GM12878 (cell line): ENCODE results near the gene PC. TPM values are rescaled to one million over a fixed set of nuclear protein-coding genes. Genes with fewer than 3 reads are reported as not detected.
A peak's percentile ranks its signal among the peaks of the same experiment; 100 is the strongest.

Experiments
- ATAC-seq: fragments of 200-7000 bp; cut with Tn5 transposase; 3 replicates; pipeline ENCODE4 v1.9.1; 2020; ENCODE audit warnings: mild to moderate bottlenecking, moderate library complexity
- BruUV-seq: library from RNA; stranded (reverse); fragments of 400-500 nt; replicated peaks from 2 replicates; lab custom pipeline; 2021; lab: Mats Ljungman, UMichigan
- CTCF ChIA-PET: fragments of 300-600 bp; sonication (Branson Sonifier 250); formaldehyde crosslinking; extraction: SDS; loops from one replicate; lab custom pipeline; 2021; ENCODE audit warnings: inconsistent platforms; lab: Yijun Ruan, JAX
- POLR2A ChIA-PET: fragments of 350-600 bp; formaldehyde crosslinking; extraction: SDS; loops from one replicate; lab custom pipeline; 2021; ENCODE audit warnings: inconsistent platforms; lab: Charles Lee
- RAD21 ChIA-PET: fragments of 300-600 bp; sonication (Branson Sonifier 250); formaldehyde crosslinking; loops from one replicate; lab custom pipeline; 2023; ENCODE audit warnings: antibody characterized with exemption; ENCODE audit not compliant: unreplicated experiment; lab: Charles Lee
- SMC1A ChIA-PET: fragments of 300-600 bp; sonication (Branson Sonifier 250); formaldehyde crosslinking; loops from one replicate; lab custom pipeline; 2023; ENCODE audit not compliant: unreplicated experiment, uncharacterized antibody; lab: Charles Lee
- DNase-seq: peaks from one replicate; pipeline ENCODE4 v3.0.0-alpha.2; 2011; ENCODE audit warnings: low read depth, low spot score
- FAIRE-seq: peaks from 3 replicates; lab custom pipeline; 2011; peaks lifted over from hg19 to GRCh38; lab: Jason Lieb, UNC
- H2AFZ ChIP-seq: 2 replicates; pipeline ENCODE4 v1.6.0; 2011; ENCODE audit warnings: low read depth, low read length, control low read depth; ENCODE audit not compliant: control insufficient read depth
- H3K27ac ChIP-seq: 2 replicates; pipeline ENCODE4 v1.5.1; 2011; ENCODE audit warnings: control low read depth; ENCODE audit not compliant: control insufficient read depth, insufficient read depth
- H3K27me3 ChIP-seq, 2 experiments: replicated peaks in 1 of 2; 2 replicates each; pipeline versions ENCODE4 v1.6.0 to v1.6.1; 2011; ENCODE audit warnings: low read length in 1 of 2; ENCODE audit not compliant: control insufficient read depth in 2 of 2, insufficient read depth in 2 of 2
- H3K36me3 ChIP-seq, 2 experiments: 2 replicates each; pipeline ENCODE4 v1.5.1; 2011; ENCODE audit warnings: low read length in 1 of 2; ENCODE audit not compliant: control insufficient read depth in 2 of 2, insufficient read depth in 2 of 2
- H3K4me1 ChIP-seq: 2 replicates; pipeline ENCODE4 v1.6.1; 2011; ENCODE audit warnings: mild to moderate bottlenecking, low read length, moderate library complexity, mixed read lengths; ENCODE audit not compliant: control insufficient read depth, insufficient read depth
- H3K4me2 ChIP-seq: 2 replicates; pipeline ENCODE4 v1.6.0; 2011; ENCODE audit warnings: control low read depth; ENCODE audit not compliant: control insufficient read depth, insufficient read depth
- H3K4me3 ChIP-seq: fragments of 200-600 bp; sonication (generic); 2 replicates; pipeline ENCODE4 v1.5.1; 2016
- H3K79me2 ChIP-seq: 2 replicates; pipeline ENCODE4 v1.6.0; 2011; ENCODE audit warnings: low read length; ENCODE audit not compliant: control insufficient read depth, insufficient read depth
- H3K9ac ChIP-seq: 2 replicates; pipeline ENCODE4 v1.8.0; 2011; ENCODE audit warnings: low read length, control low read depth, mixed read lengths; ENCODE audit not compliant: control insufficient read depth, insufficient read depth
- H3K9me3 ChIP-seq: replicated peaks from 3 replicates; pipeline ENCODE4 v1.5.1; 2011; ENCODE audit warnings: mild to moderate bottlenecking, low read length; ENCODE audit not compliant: control insufficient read depth, insufficient read depth
- H4K20me1 ChIP-seq: 2 replicates; pipeline ENCODE4 v1.6.0; 2011; ENCODE audit not compliant: control insufficient read depth, insufficient read depth
- CBFB ChIP-seq: IDR thresholded peaks from 2 replicates; pipeline ENCODE4 v1.6.1; 2016; ENCODE audit warnings: antibody characterized with exemption, low read depth
- E2F4 ChIP-seq: IDR thresholded peaks from 2 replicates; pipeline ENCODE4 v1.6.1; 2012; ENCODE audit warnings: low read depth, low read length, improper control_type of control experiment
- PML ChIP-seq: IDR thresholded peaks from 2 replicates; pipeline ENCODE4 v1.6.1; 2012; ENCODE audit warnings: low read length, inconsistent platforms
- POLR2A ChIP-seq: IDR thresholded peaks from 2 replicates; pipeline ENCODE4 v1.6.1; 2011; ENCODE audit warnings: low read depth, mild to moderate bottlenecking, low read length
- RAD21 ChIP-seq: IDR thresholded peaks from 2 replicates; pipeline ENCODE4 v1.6.1; 2011; ENCODE audit warnings: mild to moderate bottlenecking, low read depth, low read length, moderate library complexity; ENCODE audit not compliant: insufficient read depth
- WGBS: methylation state at CpG from one replicate; pipeline ENCODE4 v1.1.6; 2016; ENCODE audit warnings: low lambda C conversion rate; ENCODE audit not compliant: insufficient replicate concordance, insufficient coverage; ENCODE audit errors: missing lambda C conversion rate; 5-methylcytosine and 5-hydroxymethylcytosine counted together
- in situ Hi-C: fragments of 300-500 bp; cut with MboI; formaldehyde crosslinking; loops from 9 replicates; pipeline ENCODE4 v1.14.3; 2018; ENCODE audit warnings: mixed read lengths
- intact Hi-C: fragments of 100-400 bp; cut with micrococcal nuclease; formaldehyde crosslinking; loops from one replicate; pipeline ENCODE4 v1.14.2; 2022; ENCODE audit not compliant: unreplicated experiment
- polyA plus RNA-seq, 11 experiments: library from polyadenylated mRNA; depleted of rRNA in 4 of 11; unstranded in 6 of 11; stranded (reverse) in 5 of 11; fragments of >200 nt; fragmentation: Nextera tagmentation in 4 of 11; fragmentation: Illumina TruSeq in 1 of 11; extraction: Ambion mirVana in 4 of 11; extraction: Trizol in 1 of 11; gene quantifications; 1 replicate in 1 of 11; 2 replicates in 10 of 11; pipeline versions ENCODE4 v1.2.1 to v1.2.3, GENCODE V29; 2011 to 2016; ENCODE audit warnings: inconsistent platforms in 2 of 11, missing spikeins in 2 of 11, low read depth in 1 of 11
- total RNA-seq, 4 experiments: library from RNA; depleted of rRNA in 3 of 4; stranded (reverse); fragments of >200 nt in 3 of 4; fragmentation: Illumina TruSeq in 1 of 4; extraction: Trizol in 1 of 4; gene quantifications; 2 replicates each; pipeline versions ENCODE4 v1.2.1 to v1.2.3, GENCODE V29; 2013 to 2021
- TF ChIP-seq, protein P1 (sequence below): fragments of 150-350 bp; IDR thresholded peaks from 2 replicates; pipeline ENCODE4 v1.6.1; 2016; ENCODE audit warnings: low read depth, low read length

PC gene
- total and polyA plus RNA-seq, 10 of the 15 experiments (the other 5 are each of a cell fraction or from before 2014, with no cell fraction given), result 0.22 to 10.3 (median 4.5) TPM

GRCh38 chr11:66849501-66850234, 108.5 kb downstream of the PC start:
- in situ Hi-C loops, result no loop called here
- Histone ChIP-seq H3K36me3 (peaks cover 0 to 4% of the 10 kb centered on the region in 2 experiments; a peak in 2 of 4 replicates), H2AFZ (no peak overlapping the region), H3K4me2 (no peak overlapping the region), H3K27me3 (no peaks in the 10 kb centered on the region), H4K20me1 (no peaks in the 10 kb centered on the region), H3K79me2 (peaks cover 1% of the 10 kb centered on the region), H3K9ac (no peak overlapping the region), H3K9me3 (no peaks in the 10 kb centered on the region), H3K4me3 (no peak overlapping the region), H3K27ac (no peak overlapping the region), H3K4me1 (peaks cover under 1% of the 10 kb centered on the region; the same call in 1 of the 2 replicates)
- BruUV-seq, result no TSS peak
- ChIA-PET CTCF (no interaction called here), SMC1A (no interaction called here), RAD21 (no interaction called here), POLR2A (no interaction called here)
- DNase-seq (no peak), ATAC-seq (no peak), FAIRE-seq (no peak)
- intact Hi-C loops, result no loop called here
- TF ChIP-seq, protein P1, sequence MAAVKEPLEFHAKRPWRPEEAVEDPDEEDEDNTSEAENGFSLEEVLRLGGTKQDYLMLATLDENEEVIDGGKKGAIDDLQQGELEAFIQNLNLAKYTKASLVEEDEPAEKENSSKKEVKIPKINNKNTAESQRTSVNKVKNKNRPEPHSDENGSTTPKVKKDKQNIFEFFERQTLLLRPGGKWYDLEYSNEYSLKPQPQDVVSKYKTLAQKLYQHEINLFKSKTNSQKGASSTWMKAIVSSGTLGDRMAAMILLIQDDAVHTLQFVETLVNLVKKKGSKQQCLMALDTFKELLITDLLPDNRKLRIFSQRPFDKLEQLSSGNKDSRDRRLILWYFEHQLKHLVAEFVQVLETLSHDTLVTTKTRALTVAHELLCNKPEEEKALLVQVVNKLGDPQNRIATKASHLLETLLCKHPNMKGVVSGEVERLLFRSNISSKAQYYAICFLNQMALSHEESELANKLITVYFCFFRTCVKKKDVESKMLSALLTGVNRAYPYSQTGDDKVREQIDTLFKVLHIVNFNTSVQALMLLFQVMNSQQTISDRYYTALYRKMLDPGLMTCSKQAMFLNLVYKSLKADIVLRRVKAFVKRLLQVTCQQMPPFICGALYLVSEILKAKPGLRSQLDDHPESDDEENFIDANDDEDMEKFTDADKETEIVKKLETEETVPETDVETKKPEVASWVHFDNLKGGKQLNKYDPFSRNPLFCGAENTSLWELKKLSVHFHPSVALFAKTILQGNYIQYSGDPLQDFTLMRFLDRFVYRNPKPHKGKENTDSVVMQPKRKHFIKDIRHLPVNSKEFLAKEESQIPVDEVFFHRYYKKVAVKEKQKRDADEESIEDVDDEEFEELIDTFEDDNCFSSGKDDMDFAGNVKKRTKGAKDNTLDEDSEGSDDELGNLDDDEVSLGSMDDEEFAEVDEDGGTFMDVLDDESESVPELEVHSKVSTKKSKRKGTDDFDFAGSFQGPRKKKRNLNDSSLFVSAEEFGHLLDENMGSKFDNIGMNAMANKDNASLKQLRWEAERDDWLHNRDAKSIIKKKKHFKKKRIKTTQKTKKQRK, result no peak
- no peak for TF ChIP-seq CBFB
- no peak for TF ChIP-seq E2F4
- TF ChIP-seq RAD21, result no peak
- TF ChIP-seq PML, result no peak
- peak; percentile 19; the same call in 1 of the 2 replicates for TF ChIP-seq POLR2A
- WGBS, result 93% methylated on average over 22 of the region's 22 CpGs
